A549 (cell line): ENCODE results near the gene ARL4D. TPM values are rescaled to one million over a fixed set of nuclear protein-coding genes. Genes with fewer than 3 reads are reported as not detected.

ENCODE experiments used
- ATAC-seq, 2 experiments: fragments of 200-7000 bp in 1 of 2; fragments of >200 bp in 1 of 2; cut with Nextera tagmentation in 1 of 2; cut with Tn5 transposase in 1 of 2; 3 replicates each; pipeline versions ENCODE4 v1.8.0 to v1.9.1; 2018 to 2020; ENCODE audit warnings: mild to moderate bottlenecking in 1 of 2, moderate library complexity in 1 of 2
- CTCF ChIA-PET: fragments of 300-600 bp; sonication (Branson Sonifier 250); formaldehyde crosslinking; extraction: SDS; loops from one replicate; lab custom pipeline; 2021; ENCODE audit warnings: antibody characterized with exemption, inconsistent platforms; lab: Yijun Ruan, JAX
- POLR2A ChIA-PET: fragments of 350-600 bp; formaldehyde crosslinking; extraction: SDS; loops from one replicate; lab custom pipeline; 2021; ENCODE audit warnings: antibody characterized with exemption, inconsistent platforms; lab: Yijun Ruan, JAX
- DNase-seq, 2 experiments: peaks; one replicate each; pipeline versions ENCODE4 v3.0.0 to v3.0.0-alpha.2; 2011 to 2016; ENCODE audit warnings: low read depth in 1 of 2, low spot score in 1 of 2
- FAIRE-seq: peaks from 2 replicates; lab custom pipeline; 2011; peaks lifted over from hg19 to GRCh38; lab: Jason Lieb, UNC
- H3K27ac ChIP-seq, 2 experiments: fragments of >200 bp; sonication (Bioruptor Twin); formaldehyde crosslinking; 3 replicates each; pipeline ENCODE4 v1.5.1; 2016 to 2017
- H3K4me1 ChIP-seq: fragments of >200 bp; sonication (Bioruptor Twin); formaldehyde crosslinking; 3 replicates; pipeline ENCODE4 v1.6.1; 2016
- H3K4me2 ChIP-seq: fragments of >200 bp; sonication (Bioruptor Twin); formaldehyde crosslinking; 3 replicates; pipeline ENCODE4 v1.6.1; 2016
- H3K4me3 ChIP-seq: fragments of >200 bp; sonication (Bioruptor Twin); formaldehyde crosslinking; 3 replicates; pipeline ENCODE4 v1.5.1; 2016
- H3K9me3 ChIP-seq: fragments of >200 bp; sonication (Bioruptor Twin); formaldehyde crosslinking; 3 replicates; pipeline ENCODE4 v1.6.1; 2016
- CEBPB ChIP-seq, 2 experiments: fragments of >200 bp in 1 of 2; sonication (Bioruptor Twin) in 1 of 2; formaldehyde crosslinking in 1 of 2; IDR thresholded peaks; 2 replicates each; pipeline ENCODE4 v1.6.1; 2012 to 2016
- EHF ChIP-seq: fragments of 250-450 bp; sonication (Bioruptor Pico); IDR thresholded peaks from 2 replicates; pipeline ENCODE4 v1.5.0; 2020; ENCODE audit warnings: mild to moderate bottlenecking
- ESRRA ChIP-seq: fragments of 150-350 bp; IDR thresholded peaks from 2 replicates; pipeline ENCODE4 v1.6.1; 2014; ENCODE audit warnings: mild to moderate bottlenecking, low read length, borderline replicate concordance
- FOSB ChIP-seq: fragments of 250-450 bp; sonication (Bioruptor Pico); IDR thresholded peaks from 2 replicates; pipeline ENCODE4 v1.5.0; 2020; ENCODE audit warnings: mild to moderate bottlenecking, moderate library complexity
- HOXA7 ChIP-seq: fragments of 250-450 bp; sonication (Bioruptor Pico); IDR thresholded peaks from 2 replicates; pipeline ENCODE4 v1.5.0; 2020; ENCODE audit warnings: mild to moderate bottlenecking, moderate library complexity
- HOXB5 ChIP-seq: fragments of 250-450 bp; sonication (Bioruptor Pico); IDR thresholded peaks from 2 replicates; pipeline ENCODE4 v1.5.0; 2020; ENCODE audit warnings: mild to moderate bottlenecking, moderate library complexity
- JUN ChIP-seq, 2 experiments: fragments of >200 bp; sonication (Bioruptor Twin); formaldehyde crosslinking; IDR thresholded peaks; 2 replicates in 1 of 2; 3 replicates in 1 of 2; pipeline ENCODE4 v1.6.1; 2016 to 2017
- KDM5A ChIP-seq: fragments of 200-600 bp; sonication (generic); IDR thresholded peaks from 2 replicates; pipeline ENCODE4 v1.6.1; 2016; ENCODE audit warnings: antibody characterized with exemption, mild to moderate bottlenecking
- MAFK ChIP-seq: fragments of 450-650 bp; IDR thresholded peaks from 2 replicates; pipeline ENCODE4 v1.6.1; 2014; ENCODE audit not compliant: partially characterized antibody
- MYC ChIP-seq: IDR thresholded peaks from 2 replicates; pipeline ENCODE4 v1.6.1; 2012; ENCODE audit warnings: mild to moderate bottlenecking, inconsistent platforms, low read length, improper control_type of control experiment, borderline replicate concordance
- NFE2L2 ChIP-seq: fragments of 150-350 bp; conservative IDR thresholded peaks from 2 replicates; pipeline ENCODE4 v1.6.1; 2014; ENCODE audit warnings: low read length
- NR3C1 ChIP-seq: fragments of >200 bp; sonication (Bioruptor Twin); formaldehyde crosslinking; IDR thresholded peaks from 3 replicates; pipeline ENCODE4 v1.6.1; 2017
- RAD21 ChIP-seq, 2 experiments: fragments of >200 bp in 1 of 2; sonication (Bioruptor Twin) in 1 of 2; formaldehyde crosslinking in 1 of 2; IDR thresholded peaks in 1 of 2; conservative IDR thresholded peaks in 1 of 2; 2 replicates in 1 of 2; 3 replicates in 1 of 2; pipeline ENCODE4 v1.6.1; 2012 to 2018; ENCODE audit warnings: inconsistent platforms in 1 of 2
- RFX5 ChIP-seq: fragments of 450-650 bp; IDR thresholded peaks from 2 replicates; pipeline ENCODE4 v1.7.1; 2014; ENCODE audit warnings: antibody characterized with exemption, mild to moderate bottlenecking, moderate library complexity
- SREBF2 ChIP-seq: fragments of 450-650 bp; IDR thresholded peaks from 2 replicates; pipeline ENCODE4 v1.6.1; 2014; ENCODE audit warnings: mild to moderate bottlenecking, moderate library complexity
- TP53 ChIP-seq: fragments of 250-450 bp; sonication (Bioruptor Pico); IDR thresholded peaks from 2 replicates; pipeline ENCODE4 v1.5.0; 2021; ENCODE audit warnings: mild to moderate bottlenecking, moderate library complexity
- ZC3H11A ChIP-seq: fragments of 450-650 bp; IDR thresholded peaks from 2 replicates; pipeline ENCODE4 v1.6.1; 2014; ENCODE audit warnings: antibody characterized with exemption, mild to moderate bottlenecking
- ZFP36 ChIP-seq: fragments of 450-650 bp; IDR thresholded peaks from 2 replicates; pipeline ENCODE4 v1.6.1; 2014; ENCODE audit warnings: borderline replicate concordance; ENCODE audit not compliant: partially characterized antibody
- WGBS: methylation state at CpG from one replicate; pipeline ENCODE4 v1.1.6; 2017; ENCODE audit errors: missing lambda C conversion rate; 5-methylcytosine and 5-hydroxymethylcytosine counted together
- polyA plus RNA-seq, 4 experiments: library from polyadenylated mRNA; depleted of rRNA in 3 of 4; stranded (reverse); fragments of >200 nt; fragmentation: RNase III in 1 of 4; extraction: RNeasy Plus Mini Kit Qiagen cat#74134 plus additional on column Dnase treatment in 1 of 4; gene quantifications; 2 replicates in 3 of 4; 3 replicates in 1 of 4; pipeline ENCODE4 v1.2.3, GENCODE V29; 2011 to 2017
- TF ChIP-seq, protein P1 (sequence below): fragments of >200 bp; sonication (Bioruptor Twin); formaldehyde crosslinking; IDR thresholded peaks from 3 replicates; pipeline ENCODE4 v1.6.1; 2016
- TF ChIP-seq, protein P2 (sequence below): fragments of >200 bp; sonication (Bioruptor Twin); formaldehyde crosslinking; IDR thresholded peaks from 2 replicates; pipeline ENCODE4 v1.6.1; 2016
- TF ChIP-seq, protein P3 (sequence below): fragments of 150-350 bp; IDR thresholded peaks from 2 replicates; pipeline ENCODE4 v1.6.1; 2014; ENCODE audit warnings: low read depth, mild to moderate bottlenecking, low read length
- TF ChIP-seq, protein P4 (sequence below): fragments of >200 bp; sonication (Bioruptor Twin); formaldehyde crosslinking; IDR thresholded peaks from 3 replicates; pipeline ENCODE4 v1.5.1; 2016
- TF ChIP-seq, protein P5 (sequence below): IDR thresholded peaks from 2 replicates; pipeline ENCODE4 v1.6.1; 2012; ENCODE audit warnings: low read depth, borderline replicate concordance

ARL4D gene
- polyA plus RNA-seq, 2 of the 4 experiments (the other 2 are of a cell fraction), result 11.7 to 21.0 TPM

DNA sequence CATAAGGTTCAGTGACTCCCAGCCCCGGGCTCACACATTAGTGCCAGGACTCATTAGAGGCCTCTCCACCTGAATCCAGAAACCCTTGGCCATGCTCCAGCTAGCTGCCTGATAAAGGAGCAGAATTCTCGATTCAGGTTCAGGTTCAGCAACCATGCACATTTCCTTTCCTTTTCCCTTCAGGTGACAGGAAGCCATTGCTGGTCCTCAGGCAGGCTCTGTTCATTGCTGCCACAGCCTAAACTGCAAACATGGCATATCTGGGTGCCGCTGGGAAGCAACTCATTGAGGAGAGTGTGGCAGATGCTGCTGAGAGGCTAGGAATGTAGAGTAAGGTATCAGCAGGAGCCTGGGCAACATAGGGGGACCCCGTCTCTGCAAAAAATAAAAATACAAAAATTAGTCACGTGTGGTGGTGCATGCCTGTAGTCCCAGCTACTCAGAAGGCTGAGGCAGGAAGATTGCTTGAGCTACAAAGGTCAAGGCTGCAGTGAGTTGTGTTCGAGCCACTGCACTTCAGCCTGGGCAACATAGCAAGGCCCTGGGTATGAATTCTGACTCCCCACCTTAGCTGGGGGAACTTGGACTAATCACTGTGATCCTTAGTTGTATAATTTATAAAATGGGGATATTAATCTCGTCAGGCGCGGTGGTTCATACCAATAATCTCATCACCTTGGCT, 28.7 kb downstream of the ARL4D start:
- H3K4me3 ChIP-seq, result no peak overlapping the region
- no peak for DNase-seq
- TF ChIP-seq ZC3H11A, result no peak
- TF ChIP-seq EHF (CRISPR knock-in tag), result no peak
- no peak for TF ChIP-seq SREBF2
- no peak for TF ChIP-seq ESRRA
- no peak for TF ChIP-seq RFX5
- TF ChIP-seq MAFK, result peak; percentile 50
- no peak for TF ChIP-seq KDM5A
- TF ChIP-seq, protein P1, sequence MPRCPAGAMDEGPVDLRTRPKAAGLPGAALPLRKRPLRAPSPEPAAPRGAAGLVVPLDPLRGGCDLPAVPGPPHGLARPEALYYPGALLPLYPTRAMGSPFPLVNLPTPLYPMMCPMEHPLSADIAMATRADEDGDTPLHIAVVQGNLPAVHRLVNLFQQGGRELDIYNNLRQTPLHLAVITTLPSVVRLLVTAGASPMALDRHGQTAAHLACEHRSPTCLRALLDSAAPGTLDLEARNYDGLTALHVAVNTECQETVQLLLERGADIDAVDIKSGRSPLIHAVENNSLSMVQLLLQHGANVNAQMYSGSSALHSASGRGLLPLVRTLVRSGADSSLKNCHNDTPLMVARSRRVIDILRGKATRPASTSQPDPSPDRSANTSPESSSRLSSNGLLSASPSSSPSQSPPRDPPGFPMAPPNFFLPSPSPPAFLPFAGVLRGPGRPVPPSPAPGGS, result no peak
- TF ChIP-seq, all 56 proteins: peak for 1
- Histone ChIP-seq H3K27ac (no peak overlapping the region), H3K4me1 (peaks cover 27% of the 10 kb centered on the region), H3K4me2 (no peak overlapping the region), H3K9me3 (no peaks in the 10 kb centered on the region)
- no peak for FAIRE-seq
- POLR2A ChIA-PET, result interaction anchor here (0.5 to 0.6 kb wide), 2 partner anchors 24 to 36 kb away, joined by 3 to 4 read pairs; no protein-coding TSS in a partner anchor
- ATAC-seq, result no peak
- WGBS, result 79% methylated on average over 9 of the region's 9 CpGs
- CTCF ChIA-PET, result interaction anchor here (1.0 to 50.6 kb wide), 8 partner anchors 8 to 48 kb away, joined by 3 to 2036 read pairs (median 5); partner anchors contain the start of gene DHX8

DNA sequence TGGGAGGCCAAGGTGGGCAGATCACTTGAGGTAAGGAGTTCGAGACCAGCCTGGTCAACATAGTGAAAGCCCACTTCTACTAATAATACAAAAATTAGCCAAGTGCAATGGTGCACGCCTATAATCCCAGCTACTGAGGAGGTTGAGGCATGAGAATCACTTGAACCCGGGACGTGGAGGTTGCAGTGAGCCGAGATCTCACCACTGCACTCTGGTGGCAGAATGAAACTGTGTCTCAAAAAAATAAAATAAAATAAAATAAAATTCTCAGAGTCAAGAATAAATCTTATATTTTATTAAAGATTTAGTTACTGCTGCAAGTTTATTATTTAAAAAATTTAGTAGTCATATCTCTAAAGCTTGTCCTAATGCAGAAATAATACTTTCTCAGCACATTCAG, 29.7 kb downstream of the ARL4D start:
- WGBS, result 76% methylated on average over 5 of the region's 5 CpGs
- CTCF ChIA-PET, result interaction anchor here (1.0 to 50.6 kb wide), 8 partner anchors 9 to 47 kb away, joined by 3 to 2036 read pairs (median 6); partner anchors contain the start of genes ARL4D and DHX8
- Histone ChIP-seq H3K4me3 (no peak overlapping the region), H3K27ac (no peak overlapping the region), H3K4me2 (no peak overlapping the region), H3K9me3 (no peaks in the 10 kb centered on the region)
- ATAC-seq (no peak), DNase-seq (no peak), FAIRE-seq (no peak)
- POLR2A ChIA-PET, result interaction anchor here (0.6 kb wide), 1 partner anchor 9 kb away, joined by 6 read pairs; no protein-coding TSS in a partner anchor
- TF ChIP-seq TP53 (CRISPR knock-in tag) (no peak), HOXA7 (CRISPR knock-in tag) (no peak), JUN (IDR thresholded peaks at IDR 0.05) (no peak), NR3C1 (no peak), HOXB5 (CRISPR knock-in tag) (no peak), MYC (no peak), RAD21 (conservative IDR thresholded peaks at IDR 0.05 in 1 of 2, IDR thresholded peaks at IDR 0.05 in 1 of 2) (peak in 1 of 2 experiments; percentile 33; a peak in 2 of 5 replicates), ZFP36 (no peak), CEBPB (IDR thresholded peaks at IDR 0.05) (no peak), NFE2L2 (no peak), FOSB (CRISPR knock-in tag) (no peak)
- TF ChIP-seq, protein P2, sequence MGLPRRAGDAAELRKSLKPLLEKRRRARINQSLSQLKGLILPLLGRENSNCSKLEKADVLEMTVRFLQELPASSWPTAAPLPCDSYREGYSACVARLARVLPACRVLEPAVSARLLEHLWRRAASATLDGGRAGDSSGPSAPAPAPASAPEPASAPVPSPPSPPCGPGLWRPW, result no peak
- TF ChIP-seq, protein P3, sequence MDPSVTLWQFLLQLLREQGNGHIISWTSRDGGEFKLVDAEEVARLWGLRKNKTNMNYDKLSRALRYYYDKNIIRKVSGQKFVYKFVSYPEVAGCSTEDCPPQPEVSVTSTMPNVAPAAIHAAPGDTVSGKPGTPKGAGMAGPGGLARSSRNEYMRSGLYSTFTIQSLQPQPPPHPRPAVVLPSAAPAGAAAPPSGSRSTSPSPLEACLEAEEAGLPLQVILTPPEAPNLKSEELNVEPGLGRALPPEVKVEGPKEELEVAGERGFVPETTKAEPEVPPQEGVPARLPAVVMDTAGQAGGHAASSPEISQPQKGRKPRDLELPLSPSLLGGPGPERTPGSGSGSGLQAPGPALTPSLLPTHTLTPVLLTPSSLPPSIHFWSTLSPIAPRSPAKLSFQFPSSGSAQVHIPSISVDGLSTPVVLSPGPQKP, result no peak
- TF ChIP-seq, protein P4, sequence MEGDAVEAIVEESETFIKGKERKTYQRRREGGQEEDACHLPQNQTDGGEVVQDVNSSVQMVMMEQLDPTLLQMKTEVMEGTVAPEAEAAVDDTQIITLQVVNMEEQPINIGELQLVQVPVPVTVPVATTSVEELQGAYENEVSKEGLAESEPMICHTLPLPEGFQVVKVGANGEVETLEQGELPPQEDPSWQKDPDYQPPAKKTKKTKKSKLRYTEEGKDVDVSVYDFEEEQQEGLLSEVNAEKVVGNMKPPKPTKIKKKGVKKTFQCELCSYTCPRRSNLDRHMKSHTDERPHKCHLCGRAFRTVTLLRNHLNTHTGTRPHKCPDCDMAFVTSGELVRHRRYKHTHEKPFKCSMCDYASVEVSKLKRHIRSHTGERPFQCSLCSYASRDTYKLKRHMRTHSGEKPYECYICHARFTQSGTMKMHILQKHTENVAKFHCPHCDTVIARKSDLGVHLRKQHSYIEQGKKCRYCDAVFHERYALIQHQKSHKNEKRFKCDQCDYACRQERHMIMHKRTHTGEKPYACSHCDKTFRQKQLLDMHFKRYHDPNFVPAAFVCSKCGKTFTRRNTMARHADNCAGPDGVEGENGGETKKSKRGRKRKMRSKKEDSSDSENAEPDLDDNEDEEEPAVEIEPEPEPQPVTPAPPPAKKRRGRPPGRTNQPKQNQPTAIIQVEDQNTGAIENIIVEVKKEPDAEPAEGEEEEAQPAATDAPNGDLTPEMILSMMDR, result peak; percentile 36; the same call in 2 of the 3 replicates
- TF ChIP-seq, protein P5, sequence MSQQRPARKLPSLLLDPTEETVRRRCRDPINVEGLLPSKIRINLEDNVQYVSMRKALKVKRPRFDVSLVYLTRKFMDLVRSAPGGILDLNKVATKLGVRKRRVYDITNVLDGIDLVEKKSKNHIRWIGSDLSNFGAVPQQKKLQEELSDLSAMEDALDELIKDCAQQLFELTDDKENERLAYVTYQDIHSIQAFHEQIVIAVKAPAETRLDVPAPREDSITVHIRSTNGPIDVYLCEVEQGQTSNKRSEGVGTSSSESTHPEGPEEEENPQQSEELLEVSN, result no peak
- TF ChIP-seq, all 56 proteins: peak for 2
- peaks cover 38% of the 10 kb centered on the region for H3K4me1 ChIP-seq
